Lung (tissue), 12 donors: ENCODE measurements around the gene TFR2. TPM values are rescaled to one million over a fixed set of nuclear protein-coding genes. Genes with fewer than 3 reads are reported as not detected.
A peak's percentile ranks its signal among the peaks of the same experiment; 100 is the strongest.

Source experiments
- ATAC-seq: fragments of 200-7000 bp; cut with Tn5 transposase; one replicate; pipeline ENCODE4 v1.9.1; 2020; ENCODE audit warnings: moderate number of reproducible peaks; ENCODE audit not compliant: insufficient read depth, low FRiP score
- DNase-seq, 3 donors: peaks; one replicate each; pipeline ENCODE4 v3.0.0-alpha.2; 2013 to 2017
- H3K27ac ChIP-seq, 2 donors: one replicate each; pipeline ENCODE4 v1.5.1; 2013; ENCODE audit warnings: mild to moderate bottlenecking in 2 of 2, moderate library complexity in 2 of 2, control low read depth in 1 of 2, inconsistent platforms in 1 of 2, low read depth in 1 of 2, low read length in 1 of 2
- H3K27me3 ChIP-seq, 3 donors: one replicate each; pipeline ENCODE4 v1.5.1; 2013; ENCODE audit warnings: low read length in 2 of 3; ENCODE audit not compliant: control insufficient read depth in 3 of 3, insufficient read depth in 3 of 3
- H3K36me3 ChIP-seq, 4 donors: one replicate each; pipeline ENCODE4 v1.5.1; 2013; ENCODE audit warnings: low read length in 4 of 4, mild to moderate bottlenecking in 1 of 4, moderate library complexity in 1 of 4; ENCODE audit not compliant: control insufficient read depth in 4 of 4, insufficient read depth in 4 of 4
- H3K4me1 ChIP-seq, 5 donors: one replicate each; pipeline ENCODE4 v1.5.1; 2013; ENCODE audit warnings: low read length in 5 of 5, mild to moderate bottlenecking in 2 of 5, moderate library complexity in 1 of 5; ENCODE audit not compliant: control insufficient read depth in 5 of 5, insufficient read depth in 5 of 5
- H3K4me3 ChIP-seq: one replicate; pipeline ENCODE4 v1.5.1; 2013; ENCODE audit warnings: mild to moderate bottlenecking, control low read depth, moderate library complexity
- H3K9ac ChIP-seq, 2 donors: one replicate each; pipeline ENCODE4 v1.5.1; 2013; ENCODE audit warnings: low read length in 2 of 2, control low read depth in 1 of 2; ENCODE audit not compliant: insufficient read depth in 1 of 2
- H3K9me3 ChIP-seq, 4 donors: one replicate each; pipeline ENCODE4 v1.5.1; 2013; ENCODE audit warnings: low read length in 3 of 4, mild to moderate bottlenecking in 1 of 4, moderate library complexity in 1 of 4; ENCODE audit not compliant: control insufficient read depth in 4 of 4, insufficient read depth in 3 of 4
- WGBS, 2 donors: extraction: QIAGEN DNeasy Blood & Tissue Kit; methylation state at CpG; one replicate each; pipeline ENCODE4 v1.1.7; 2013; 5-methylcytosine and 5-hydroxymethylcytosine counted together
- polyA plus RNA-seq, 2 donors: library from polyadenylated mRNA; stranded (reverse); fragments of 200-250 nt; gene quantifications; one replicate each; pipeline ENCODE4 v1.2.1, GENCODE V29; 2013
- total RNA-seq, 2 donors: library from RNA; depleted of rRNA in 1 of 2; stranded (reverse); fragments of >200 nt in 1 of 2; gene quantifications; one replicate each; pipeline ENCODE4 v1.2.1, GENCODE V29; 2014 to 2021
- TF ChIP-seq, protein P1 (sequence below): IDR thresholded peaks from 2 replicates; pipeline ENCODE4 v1.5.1; 2012; ENCODE audit warnings: mild to moderate bottlenecking; ENCODE audit errors: control extremely low read depth, extremely low read depth
- donor health status: control.
- donor health status: control.
- donor health status: Bipolar disorder and iron deficiency.
- donor health status: healthy.
- donor health status: DM: yes; HTN: yes; CAD: no.

The TFR2 gene
- total and polyA plus RNA-seq, 4 donors, result 0.33 to 2.1 (median 1.3) TPM

- H3K27me3 ChIP-seq, result no peaks in the 10 kb centered on the region
- no peaks in the 10 kb centered on the region for H3K9me3 ChIP-seq
- H3K4me1 ChIP-seq, result peaks cover 0 to 11% (median 7%) of the 10 kb centered on the region in 5 donors
- H3K9ac ChIP-seq, result peak overlapping the region in 1 of 2 donors; percentile 1
- peaks cover 0 to 9% (median 0%) of the 10 kb centered on the region in 4 donors for H3K36me3 ChIP-seq
- 72 to 87% methylated on average over 13 of the region's 13 CpGs for WGBS, 2 donors
- H3K4me3 ChIP-seq, result no peak overlapping the region
- no peak for DNase-seq
- TF ChIP-seq, protein P1, sequence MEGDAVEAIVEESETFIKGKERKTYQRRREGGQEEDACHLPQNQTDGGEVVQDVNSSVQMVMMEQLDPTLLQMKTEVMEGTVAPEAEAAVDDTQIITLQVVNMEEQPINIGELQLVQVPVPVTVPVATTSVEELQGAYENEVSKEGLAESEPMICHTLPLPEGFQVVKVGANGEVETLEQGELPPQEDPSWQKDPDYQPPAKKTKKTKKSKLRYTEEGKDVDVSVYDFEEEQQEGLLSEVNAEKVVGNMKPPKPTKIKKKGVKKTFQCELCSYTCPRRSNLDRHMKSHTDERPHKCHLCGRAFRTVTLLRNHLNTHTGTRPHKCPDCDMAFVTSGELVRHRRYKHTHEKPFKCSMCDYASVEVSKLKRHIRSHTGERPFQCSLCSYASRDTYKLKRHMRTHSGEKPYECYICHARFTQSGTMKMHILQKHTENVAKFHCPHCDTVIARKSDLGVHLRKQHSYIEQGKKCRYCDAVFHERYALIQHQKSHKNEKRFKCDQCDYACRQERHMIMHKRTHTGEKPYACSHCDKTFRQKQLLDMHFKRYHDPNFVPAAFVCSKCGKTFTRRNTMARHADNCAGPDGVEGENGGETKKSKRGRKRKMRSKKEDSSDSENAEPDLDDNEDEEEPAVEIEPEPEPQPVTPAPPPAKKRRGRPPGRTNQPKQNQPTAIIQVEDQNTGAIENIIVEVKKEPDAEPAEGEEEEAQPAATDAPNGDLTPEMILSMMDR, result no peak
- no peak overlapping the region for H3K27ac ChIP-seq
- no peak for ATAC-seq
Observed at GRCh38 chr7:100613412-100614175, 27.8 kb downstream of the TFR2 start.

DNA sequence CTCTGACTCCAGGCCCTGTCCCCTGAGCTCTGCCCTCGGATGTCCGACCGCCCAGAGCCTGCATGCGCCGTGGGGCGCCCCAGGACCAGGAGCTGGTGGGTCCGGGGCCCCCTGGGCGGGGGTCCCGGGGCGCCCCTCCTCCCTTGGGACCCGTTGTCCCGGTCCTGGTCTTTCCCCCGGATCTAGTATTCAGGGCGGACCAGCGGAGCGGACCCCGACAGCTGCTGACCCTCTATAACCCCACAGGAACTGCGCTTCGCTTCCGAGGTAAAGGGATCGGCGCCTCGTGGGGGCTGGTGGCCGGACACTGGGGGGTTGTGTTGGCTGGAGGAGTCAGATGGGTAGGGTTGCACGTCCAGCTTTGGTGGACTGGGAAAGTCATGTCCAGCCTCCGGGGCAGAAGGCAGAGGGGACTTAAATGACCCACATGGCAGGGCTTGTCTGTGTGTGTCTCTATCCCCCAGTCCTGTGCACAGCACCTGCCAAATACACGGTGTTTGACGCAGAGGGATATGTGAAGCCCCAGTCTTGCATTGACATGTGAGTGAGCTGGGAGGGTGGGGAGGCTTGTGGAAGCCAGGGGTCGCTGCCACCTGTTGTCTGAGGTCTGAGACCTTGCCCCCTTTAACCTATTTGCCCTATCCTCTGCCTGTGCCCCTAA is 28.5 kb downstream of the TFR2 start:
- H3K9ac ChIP-seq, result peak overlapping the region in 1 of 2 donors; percentile 81
- WGBS, 2 donors, result 3 to 4% methylated on average over 29 of the region's 29 CpGs
- DNase-seq (no peak), ATAC-seq (no peak)
- peaks cover 0 to 9% (median under 1%) of the 10 kb centered on the region in 4 donors for H3K36me3 ChIP-seq
- H3K27ac ChIP-seq, result no peak overlapping the region
- no peaks in the 10 kb centered on the region for H3K9me3 ChIP-seq
- peaks cover 0 to 11% (median 7%) of the 10 kb centered on the region in 5 donors for H3K4me1 ChIP-seq
- TF ChIP-seq, protein P1, result no peak
- H3K4me3 ChIP-seq, result peak overlapping the region; percentile 56
- H3K27me3 ChIP-seq, result no peaks in the 10 kb centered on the region

DNA sequence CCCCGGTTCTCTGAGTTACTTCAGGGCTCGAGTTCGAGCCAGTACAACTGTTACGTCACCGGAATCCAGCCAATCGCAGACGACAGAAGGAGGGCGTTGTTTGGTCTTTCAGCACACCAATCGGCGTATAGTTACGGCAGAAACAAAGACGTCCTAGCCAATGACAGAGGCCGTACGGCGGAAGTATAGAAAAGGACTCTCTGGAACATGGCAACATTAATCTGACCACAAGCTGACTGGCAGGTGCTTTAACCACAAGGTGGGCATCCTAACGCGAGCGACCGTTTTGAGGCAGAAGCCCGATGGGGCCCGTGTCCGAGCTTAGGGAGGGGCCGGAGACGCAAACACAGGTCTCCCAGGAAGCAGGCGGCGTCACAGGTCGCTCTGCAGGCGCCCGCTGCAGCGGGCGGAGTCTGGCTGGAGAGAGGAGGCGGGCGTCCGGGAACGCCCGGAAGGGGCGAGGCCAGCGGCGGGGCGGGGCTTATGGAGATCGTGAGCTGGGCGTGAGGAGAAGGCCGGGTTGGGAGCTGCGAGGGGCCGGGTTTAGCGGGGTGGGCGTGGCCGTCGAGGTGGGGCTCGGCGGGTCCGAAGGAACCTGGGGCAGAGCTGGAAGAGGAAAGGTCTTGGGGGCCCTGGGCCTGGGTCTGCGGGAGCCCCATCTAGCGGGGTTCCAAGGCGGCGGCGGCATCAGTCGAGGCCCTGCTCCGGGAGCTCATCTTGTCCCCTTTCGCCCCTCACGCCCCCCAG is 29.2 kb downstream of the TFR2 start, which contains the start of gene MOSPD3:
TSS of gene MOSPD3 (plus strand) at position 558 of the 747 bp plus-strand sequence. CDS start 252 bp downstream, outside the sequence.
- WGBS, 2 donors, result 0% methylated on average over 61 of the region's 61 CpGs
- Histone ChIP-seq H3K36me3 (peaks cover 0 to 9% (median 3%) of the 10 kb centered on the region in 4 donors), H3K27ac (peak within 1 kb of the TSS; percentile 87 to 93), H3K9ac (peak within 1 kb of the TSS; percentile 67 to 81), H3K9me3 (no peaks in the 10 kb centered on the region), H3K4me3 (peak within 1 kb of the TSS; percentile 65), H3K27me3 (no peaks in the 10 kb centered on the region), H3K4me1 (peaks cover 0 to 11% (median 7%) of the 10 kb centered on the region in 5 donors)
- TF ChIP-seq, protein P1, result no peak
- ATAC-seq (peak; percentile 98), DNase-seq (peak; percentile 99 to 100 (median 100))
